GM19238 (cell line): ENCODE measurements around the gene FAM174A.

Source experiments
- DNase-seq: peaks from one replicate; pipeline ENCODE4 v3.0.0; 2011; ENCODE audit warnings: low spot score; ENCODE audit not compliant: insufficient read length

FAM174A gene

GRCh38 chr5:100535060-100536005 is at the start of gene FAM174A:
Gene FAM174A (plus strand): TSS chr5:100535374. CDS start chr5:100535531, 157 bp downstream.
- DNase-seq, result peak; percentile 39

GRCh38 chr5:100493996-100494395 is 41.2 kb upstream of the FAM174A start:
- no peak for DNase-seq

- DNase-seq, result no peak
Observed at GRCh38 chr5:100496296-100496695, 38.9 kb upstream of the FAM174A start.

- DNase-seq, result no peak
Observed at GRCh38 chr5:100502684-100503083, 32.5 kb upstream of the FAM174A start.

GRCh38 chr5:100505984-100506670 is 29.0 kb upstream of the FAM174A start:
- no peak for DNase-seq

GRCh38 chr5:100516285-100516684 is 18.9 kb upstream of the FAM174A start:
- DNase-seq, result no peak

GRCh38 chr5:100517301-100517974 is 17.7 kb upstream of the FAM174A start:
- DNase-seq, result no peak

GRCh38 chr5:100518377-100518776 is 16.8 kb upstream of the FAM174A start:
- DNase-seq, result no peak

- no peak for DNase-seq
Observed at GRCh38 chr5:100519075-100519474, 16.1 kb upstream of the FAM174A start.

GRCh38 chr5:100520348-100520747 is 14.8 kb upstream of the FAM174A start:
- no peak for DNase-seq

GRCh38 chr5:100537946-100538345 is 2.8 kb downstream of the FAM174A start:
- no peak for DNase-seq

- DNase-seq, result no peak
Observed at GRCh38 chr5:100539519-100539918, 4.3 kb downstream of the FAM174A start.

GRCh38 chr5:100542086-100542485 is 6.9 kb downstream of the FAM174A start:
- DNase-seq, result no peak

GRCh38 chr5:100546001-100546400 is 10.8 kb downstream of the FAM174A start:
- no peak for DNase-seq

- no peak for DNase-seq
Observed at GRCh38 chr5:100550531-100551051, 15.4 kb downstream of the FAM174A start.

GRCh38 chr5:100551183-100551582 is 16.0 kb downstream of the FAM174A start:
- no peak for DNase-seq

- no peak for DNase-seq
Observed at GRCh38 chr5:100553209-100553608, 18.0 kb downstream of the FAM174A start.

- no peak for DNase-seq
Observed at GRCh38 chr5:100560860-100561259, 25.7 kb downstream of the FAM174A start.

GRCh38 chr5:100562821-100563220 is 27.6 kb downstream of the FAM174A start:
- no peak for DNase-seq

GRCh38 chr5:100566382-100567141 is 31.4 kb downstream of the FAM174A start:
- no peak for DNase-seq

GRCh38 chr5:100574716-100575115 is 39.5 kb downstream of the FAM174A start:
- DNase-seq, result no peak
